Peyer's patch (tissue), 4 donors: ENCODE measurements around the gene CX3CL1.

ENCODE experiments used
- POLR2A ChIP-seq, 2 donors: fragments of 450-650 bp; IDR thresholded peaks; one replicate each; pipeline ENCODE4 v1.5.1; 2017; ENCODE audit warnings: antibody characterized with exemption in 2 of 2, mild to moderate bottlenecking in 2 of 2, moderate library complexity in 2 of 2
- TF ChIP-seq, protein P1 (sequence below), 6 experiments: fragments of 450-650 bp in 4 of 6; fragments of 200-600 bp in 2 of 6; sonication (generic) in 1 of 6; IDR thresholded peaks; one replicate each; pipeline ENCODE4 v1.5.1; 2017 to 2019; ENCODE audit warnings: antibody characterized with exemption in 6 of 6, mild to moderate bottlenecking in 3 of 6, moderate library complexity in 1 of 6

GRCh38 chr16:57329718-57330327, 42.5 kb upstream of the CX3CL1 start:
- TF ChIP-seq, protein P1, sequence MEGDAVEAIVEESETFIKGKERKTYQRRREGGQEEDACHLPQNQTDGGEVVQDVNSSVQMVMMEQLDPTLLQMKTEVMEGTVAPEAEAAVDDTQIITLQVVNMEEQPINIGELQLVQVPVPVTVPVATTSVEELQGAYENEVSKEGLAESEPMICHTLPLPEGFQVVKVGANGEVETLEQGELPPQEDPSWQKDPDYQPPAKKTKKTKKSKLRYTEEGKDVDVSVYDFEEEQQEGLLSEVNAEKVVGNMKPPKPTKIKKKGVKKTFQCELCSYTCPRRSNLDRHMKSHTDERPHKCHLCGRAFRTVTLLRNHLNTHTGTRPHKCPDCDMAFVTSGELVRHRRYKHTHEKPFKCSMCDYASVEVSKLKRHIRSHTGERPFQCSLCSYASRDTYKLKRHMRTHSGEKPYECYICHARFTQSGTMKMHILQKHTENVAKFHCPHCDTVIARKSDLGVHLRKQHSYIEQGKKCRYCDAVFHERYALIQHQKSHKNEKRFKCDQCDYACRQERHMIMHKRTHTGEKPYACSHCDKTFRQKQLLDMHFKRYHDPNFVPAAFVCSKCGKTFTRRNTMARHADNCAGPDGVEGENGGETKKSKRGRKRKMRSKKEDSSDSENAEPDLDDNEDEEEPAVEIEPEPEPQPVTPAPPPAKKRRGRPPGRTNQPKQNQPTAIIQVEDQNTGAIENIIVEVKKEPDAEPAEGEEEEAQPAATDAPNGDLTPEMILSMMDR (IDR thresholded peaks at IDR 0.05) = no peak
- no peak for TF ChIP-seq POLR2A (IDR thresholded peaks at IDR 0.05)
